HG03558 (cell line): ENCODE measurements around the gene RBM5.

ENCODE experiments used
- ATAC-seq: cut with Tn5 transposase; IDR thresholded peaks from one replicate; pipeline ENCODE4 v1.9.1; 2021; ENCODE audit warnings: moderate number of reproducible peaks; ENCODE audit not compliant: unreplicated experiment; ENCODE audit errors: extremely low read depth

RBM5 gene

DNA sequence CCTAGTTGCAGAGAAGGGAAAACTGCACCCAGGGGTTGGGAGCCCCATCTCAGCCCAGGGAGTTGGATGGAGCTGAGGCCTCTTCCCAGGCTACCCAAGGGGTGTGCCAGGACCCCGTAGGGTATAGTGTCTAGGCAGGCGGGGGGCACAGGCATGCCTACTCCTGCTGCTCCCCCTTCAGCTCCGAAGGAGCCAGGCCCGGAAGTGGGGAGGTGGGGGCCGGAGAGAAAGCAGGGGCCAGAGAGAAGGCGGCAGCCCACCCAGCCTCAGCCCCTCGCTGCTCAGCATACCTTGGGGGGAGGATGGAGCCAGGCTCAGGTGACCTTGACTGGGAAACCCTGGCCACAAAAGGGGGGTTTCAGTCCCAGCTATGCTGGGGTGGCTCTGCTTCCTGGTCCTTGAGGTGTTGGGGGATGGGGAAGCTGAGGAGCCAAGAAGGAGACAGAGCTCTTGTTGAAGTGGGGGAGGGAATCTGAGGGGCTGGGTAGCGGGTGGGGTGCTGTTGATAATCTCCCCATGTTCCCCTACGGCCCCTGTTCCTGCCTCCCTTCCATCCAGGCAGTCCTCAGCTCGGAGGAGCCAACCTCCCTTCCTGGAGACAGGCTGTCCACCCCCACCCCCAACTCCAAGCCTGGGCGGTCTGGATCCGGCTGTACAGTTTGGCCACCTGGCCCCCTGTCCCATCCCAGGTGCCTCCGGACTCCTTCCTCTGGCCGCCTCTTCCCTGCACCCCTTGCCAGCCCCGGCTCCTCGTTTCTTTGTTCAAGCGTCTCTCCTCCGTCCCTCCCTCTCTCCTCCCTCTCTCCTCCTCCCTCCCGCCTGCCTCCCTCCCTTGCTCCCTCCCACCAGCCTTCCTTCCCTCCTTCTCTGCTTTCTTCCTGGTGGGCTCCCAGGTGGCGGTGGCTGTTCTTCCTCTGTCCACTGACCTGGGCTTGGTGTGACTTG, 68.1 kb downstream of the RBM5 start:
- ATAC-seq, result no peak

GRCh38 chr3:50157827-50158529, 69.3 kb downstream of the RBM5 start:
- no peak for ATAC-seq

GRCh38 chr3:50158530-50159146, 69.9 kb downstream of the RBM5 start:
- ATAC-seq, result no peak

DNA sequence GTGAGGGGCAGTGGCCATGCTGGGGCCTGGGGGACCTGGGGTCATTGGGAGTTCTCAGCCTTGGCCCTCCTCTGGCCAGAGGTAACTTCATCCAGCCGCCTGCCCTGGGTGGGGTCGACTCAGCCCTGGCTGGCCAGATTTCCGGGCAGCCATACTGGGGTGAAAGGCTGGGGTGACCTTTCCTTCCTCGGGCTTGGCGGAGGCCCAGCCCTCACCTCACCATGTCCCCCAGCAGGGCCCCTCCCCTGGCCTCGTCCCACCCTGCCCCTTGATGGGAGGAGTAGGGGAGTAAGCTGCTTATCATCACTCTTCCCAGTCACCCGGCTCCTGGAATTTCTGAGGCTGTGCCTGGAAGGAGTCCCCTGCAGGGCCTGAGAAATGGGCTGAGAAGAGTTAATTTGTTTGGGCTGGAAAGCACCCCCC, 71.9 kb downstream of the RBM5 start:
- ATAC-seq, result no peak

GRCh38 chr3:50161320-50161719, 72.6 kb downstream of the RBM5 start:
- no peak for ATAC-seq

DNA sequence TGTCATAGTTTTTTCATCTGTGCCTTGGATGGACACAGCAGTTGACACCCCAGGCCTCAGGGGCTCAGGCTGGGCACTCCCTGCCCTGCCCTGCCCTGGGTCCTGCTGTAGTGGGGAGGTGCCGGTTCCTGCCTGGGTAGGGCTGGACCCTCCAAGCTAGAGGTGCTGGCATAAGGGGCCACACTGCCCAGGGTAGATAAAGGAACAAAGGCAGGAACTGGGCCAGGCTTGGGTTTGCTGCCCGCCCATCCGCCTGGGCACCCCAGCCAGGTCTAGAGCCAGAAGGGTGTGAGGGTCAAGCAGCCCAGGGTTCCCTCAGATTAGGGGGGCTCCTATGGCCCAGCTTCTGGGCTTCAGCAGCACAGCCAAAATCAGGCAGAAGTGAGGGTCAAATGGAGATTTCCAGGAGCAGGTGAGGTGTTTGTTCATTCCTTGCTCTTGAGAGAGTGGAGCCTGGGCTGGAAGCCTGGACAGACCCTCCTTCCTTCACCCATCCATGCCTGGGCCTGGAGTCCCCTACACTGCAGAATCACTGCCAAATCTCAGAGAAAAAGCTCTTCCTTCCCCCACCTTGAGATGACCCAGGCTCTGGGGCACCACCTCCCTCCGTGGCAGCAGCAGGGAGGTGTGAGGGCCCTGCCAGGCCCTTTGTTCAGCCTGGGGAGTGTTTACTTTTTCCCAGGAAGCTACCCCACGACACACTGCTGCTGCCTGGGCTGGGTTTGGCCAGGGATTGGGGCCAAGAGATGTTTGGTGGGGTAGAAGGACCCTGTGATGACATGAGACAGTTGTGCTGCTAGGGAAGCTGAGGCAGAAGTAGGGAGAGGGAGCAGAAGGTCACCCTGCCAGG, 73.5 kb downstream of the RBM5 start:
- ATAC-seq, result no peak

DNA sequence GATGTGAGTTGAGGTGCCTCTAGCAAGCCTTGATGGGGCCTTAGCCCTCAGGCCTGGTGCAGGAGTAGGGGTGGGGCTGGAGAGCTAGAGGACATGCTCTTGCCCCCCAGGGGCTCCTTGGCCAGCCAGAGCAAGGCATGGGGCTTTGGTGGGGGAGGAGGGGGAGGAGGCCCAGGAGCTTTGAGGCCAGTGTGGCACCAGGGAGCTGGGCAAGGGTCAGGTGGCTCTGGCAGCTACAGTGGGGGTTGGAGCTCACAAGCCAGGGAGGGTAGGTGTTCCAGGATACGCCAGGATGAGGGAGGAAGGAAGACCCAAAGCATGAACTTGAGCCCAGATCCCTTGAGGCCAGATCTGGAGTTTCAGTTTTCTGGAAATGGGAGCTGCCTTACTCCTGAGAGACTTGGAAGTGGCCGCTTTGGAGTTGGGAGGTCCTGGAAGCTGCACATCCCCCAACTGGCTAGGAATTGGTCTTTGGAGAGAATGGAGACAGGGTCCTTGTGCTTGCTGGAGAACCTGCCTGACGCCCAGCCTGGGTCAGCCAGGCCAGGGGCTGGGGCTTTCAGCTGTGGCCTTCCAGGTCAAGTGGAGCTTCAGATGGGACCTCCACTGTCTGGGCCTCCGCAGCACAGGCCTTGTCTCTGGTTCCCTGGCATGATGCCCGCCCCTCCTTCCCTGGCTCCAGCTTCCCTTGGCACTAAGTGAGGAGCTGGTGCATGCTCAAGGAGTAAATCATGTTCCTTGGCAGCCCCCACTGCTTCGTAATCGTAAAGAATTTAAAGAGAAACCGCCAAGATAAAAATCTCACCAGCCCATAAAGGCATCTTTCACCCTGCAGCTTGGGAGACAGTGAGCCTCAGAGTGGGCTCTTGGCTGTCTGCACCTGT, 75.1 kb downstream of the RBM5 start:
- ATAC-seq, result no peak

DNA sequence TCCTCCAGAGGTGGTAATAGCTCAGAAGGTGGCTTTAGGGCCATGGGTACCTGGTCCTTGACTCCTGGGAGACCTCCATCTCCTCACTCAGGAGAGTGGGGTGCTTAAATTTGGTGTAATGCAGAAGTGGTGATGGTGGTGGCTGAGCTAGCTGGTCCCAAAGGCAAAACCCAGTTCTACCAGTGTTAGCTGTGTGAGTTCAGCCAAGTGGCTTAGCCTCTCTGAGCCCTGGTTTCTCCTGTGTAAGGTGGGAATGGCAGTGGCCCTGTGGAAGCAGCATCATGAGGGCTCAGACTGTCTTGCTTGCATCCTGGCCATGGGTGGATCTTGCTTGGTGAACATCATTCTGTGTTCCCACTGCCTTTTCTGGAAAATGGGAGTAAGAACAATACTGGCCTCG, 75.8 kb downstream of the RBM5 start:
- no peak for ATAC-seq

GRCh38 chr3:50164984-50165909, 76.5 kb downstream of the RBM5 start:
- ATAC-seq, result no peak

DNA sequence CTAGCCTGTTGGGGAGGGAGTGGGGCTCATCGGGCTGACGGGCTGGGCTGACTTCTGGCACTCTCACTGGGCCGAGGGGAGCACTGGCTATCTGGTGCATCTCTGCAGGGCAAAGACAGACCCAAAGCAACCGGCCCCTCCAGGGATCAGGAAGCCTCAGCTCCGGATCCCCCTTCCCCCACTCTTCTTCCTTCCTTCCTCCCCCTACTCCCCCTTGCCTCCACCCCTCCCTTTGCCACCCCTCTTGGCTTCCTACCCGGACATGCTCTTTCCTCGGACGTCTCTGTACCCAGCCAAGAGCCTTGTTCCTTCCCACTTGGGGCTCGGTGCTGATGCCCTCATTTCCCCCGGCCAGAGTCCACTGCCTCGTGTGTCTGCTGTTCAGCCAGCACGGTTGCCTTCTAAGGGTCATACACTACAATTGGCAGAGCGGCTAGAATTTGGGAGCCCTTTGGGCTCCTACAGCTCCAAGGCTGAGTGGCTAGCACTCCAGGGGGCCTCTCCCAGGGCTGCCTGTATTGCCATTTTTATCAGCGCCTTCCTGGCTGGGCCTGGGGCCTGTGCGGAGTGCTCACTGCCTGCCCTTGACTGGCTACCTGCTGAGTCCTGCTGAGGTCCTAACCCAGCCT, 77.3 kb downstream of the RBM5 start:
- no peak for ATAC-seq

- ATAC-seq, result no peak
Measured at GRCh38 chr3:50166620-50167019, 77.9 kb downstream of the RBM5 start.

DNA sequence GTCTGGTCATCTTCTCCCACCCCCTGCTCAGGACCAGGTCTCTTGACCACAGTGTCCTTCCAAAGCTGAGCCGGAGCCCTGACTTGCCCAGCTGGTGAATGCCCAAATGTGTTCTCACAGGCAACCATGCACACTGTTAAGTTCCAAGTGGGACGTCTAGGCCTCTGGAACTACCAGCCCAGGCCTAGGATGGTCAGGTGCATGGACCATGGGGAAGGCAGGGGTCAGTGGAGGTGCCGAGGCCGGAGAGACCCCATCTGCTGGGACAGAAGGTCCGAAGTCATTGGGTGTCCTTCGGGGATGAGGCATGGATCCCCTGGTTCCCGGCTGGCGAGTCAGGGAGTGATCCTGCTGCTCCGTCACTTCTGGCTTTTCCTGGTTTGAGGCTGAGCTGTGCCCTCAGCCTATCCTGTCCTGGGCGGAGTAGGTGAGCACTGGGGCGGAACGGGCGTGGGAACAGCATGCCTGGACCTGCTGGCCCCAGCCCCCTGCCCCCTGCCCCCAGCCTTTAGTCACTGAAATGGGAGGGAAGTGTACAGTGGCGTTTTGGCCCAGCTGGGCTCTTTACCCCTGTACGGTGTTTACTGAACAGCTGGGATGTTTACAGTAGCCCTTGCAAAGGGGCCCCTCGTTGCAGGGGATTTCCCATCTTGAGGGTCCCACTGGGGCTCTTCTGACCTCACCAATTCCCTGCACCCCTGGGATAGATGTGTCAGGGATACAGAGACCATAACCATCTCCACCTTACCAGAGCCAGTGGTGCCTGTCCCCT, 78.5 kb downstream of the RBM5 start:
- ATAC-seq, result no peak

- no peak for ATAC-seq
Measured at GRCh38 chr3:50167841-50168209, 79.1 kb downstream of the RBM5 start.

GRCh38 chr3:50168388-50168787, 79.7 kb downstream of the RBM5 start:
- ATAC-seq, result no peak
